Uterus (tissue), 4 donors: Measurements from ENCODE around the gene KCNQ5. TPM values are rescaled to one million over a fixed set of nuclear protein-coding genes. Genes with fewer than 3 reads are reported as not detected.

Source experiments
- DNase-seq, 2 donors: peaks; one replicate each; pipeline ENCODE4 v3.0.0-alpha.2; 2019 to 2020
- H3K27ac ChIP-seq, 2 donors: fragments of 200-600 bp; sonication (generic); 1 replicate in 1 of 2; 2 replicates in 1 of 2; pipeline ENCODE4 v1.5.1; 2016 to 2018
- H3K27me3 ChIP-seq, 2 donors: fragments of 200-600 bp; sonication (generic); one replicate each; pipeline ENCODE4 v1.5.1; 2018 to 2019; ENCODE audit warnings: control low read depth in 1 of 2
- H3K36me3 ChIP-seq, 2 donors: fragments of 200-600 bp; sonication (generic); one replicate each; pipeline ENCODE4 v1.5.1; 2019; ENCODE audit warnings: control low read depth in 1 of 2
- H3K4me1 ChIP-seq, 2 donors: fragments of 200-600 bp; sonication (generic); one replicate each; pipeline ENCODE4 v1.5.1; 2018 to 2019; ENCODE audit warnings: control low read depth in 1 of 2
- H3K4me3 ChIP-seq, 2 donors: fragments of 200-600 bp; sonication (generic); 1 replicate in 1 of 2; 2 replicates in 1 of 2; pipeline ENCODE4 v1.5.1; 2018 to 2019; ENCODE audit warnings: mild to moderate bottlenecking in 1 of 2
- H3K9me3 ChIP-seq, 2 donors: fragments of 200-600 bp; sonication (generic); one replicate each; pipeline ENCODE4 v1.5.1; 2019; ENCODE audit warnings: control low read depth in 1 of 2
- POLR2A ChIP-seq, 2 donors: fragments of 450-650 bp; IDR thresholded peaks; one replicate each; pipeline ENCODE4 v1.6.1; 2016; ENCODE audit warnings: antibody characterized with exemption in 2 of 2, mild to moderate bottlenecking in 1 of 2, moderate library complexity in 1 of 2
- intact Hi-C: fragments of 100-400 bp; cut with DNase I; formaldehyde crosslinking; loops from one replicate; pipeline ENCODE4 v1.15.1; 2023; ENCODE audit warnings: low total_unique reads
- total RNA-seq, 4 donors: library from RNA; depleted of rRNA in 3 of 4; stranded (reverse); fragments of >200 nt in 3 of 4; gene quantifications; one replicate each; pipeline versions ENCODE4 v1.1.0 to v1.2.4, GENCODE V29; 2014 to 2023
- TF ChIP-seq, protein P1 (sequence below), 4 experiments: fragments of 200-600 bp in 2 of 4; fragments of 450-650 bp in 2 of 4; sonication (generic) in 2 of 4; IDR thresholded peaks; one replicate each; pipeline ENCODE4 v1.5.1; 2016 to 2019; ENCODE audit warnings: antibody characterized with exemption in 4 of 4, mild to moderate bottlenecking in 2 of 4, moderate library complexity in 1 of 4
- donor health status: DM: yes; HTN: yes; CAD: no.

KCNQ5 gene
- total RNA-seq, 4 donors from 2014 or later = 0.34 to 2.4 TPM; not detected in 2

DNA sequence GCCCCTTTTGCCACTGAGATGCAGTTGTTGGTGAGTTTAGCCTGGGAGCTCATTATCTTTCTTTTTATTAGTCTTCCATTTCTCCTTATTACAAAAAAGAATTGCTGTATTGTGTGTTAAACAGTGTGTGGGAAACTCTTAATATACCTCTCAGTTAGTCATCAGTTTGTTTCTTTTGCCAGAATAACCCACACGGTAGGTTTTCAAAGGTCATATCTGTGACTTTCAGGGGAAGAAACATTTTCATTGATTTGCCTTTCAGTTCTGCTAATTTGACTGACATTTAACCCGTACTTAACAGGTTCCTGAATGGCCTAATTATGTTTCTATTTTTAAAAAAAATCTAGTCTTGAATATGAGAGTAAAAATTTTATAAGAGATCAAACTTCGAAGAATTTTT lies 458.1 kb downstream of the KCNQ5 start:
- intact Hi-C loops = no loop called here
- no peak for TF ChIP-seq POLR2A (IDR thresholded peaks at IDR 0.05)
- TF ChIP-seq, protein P1, sequence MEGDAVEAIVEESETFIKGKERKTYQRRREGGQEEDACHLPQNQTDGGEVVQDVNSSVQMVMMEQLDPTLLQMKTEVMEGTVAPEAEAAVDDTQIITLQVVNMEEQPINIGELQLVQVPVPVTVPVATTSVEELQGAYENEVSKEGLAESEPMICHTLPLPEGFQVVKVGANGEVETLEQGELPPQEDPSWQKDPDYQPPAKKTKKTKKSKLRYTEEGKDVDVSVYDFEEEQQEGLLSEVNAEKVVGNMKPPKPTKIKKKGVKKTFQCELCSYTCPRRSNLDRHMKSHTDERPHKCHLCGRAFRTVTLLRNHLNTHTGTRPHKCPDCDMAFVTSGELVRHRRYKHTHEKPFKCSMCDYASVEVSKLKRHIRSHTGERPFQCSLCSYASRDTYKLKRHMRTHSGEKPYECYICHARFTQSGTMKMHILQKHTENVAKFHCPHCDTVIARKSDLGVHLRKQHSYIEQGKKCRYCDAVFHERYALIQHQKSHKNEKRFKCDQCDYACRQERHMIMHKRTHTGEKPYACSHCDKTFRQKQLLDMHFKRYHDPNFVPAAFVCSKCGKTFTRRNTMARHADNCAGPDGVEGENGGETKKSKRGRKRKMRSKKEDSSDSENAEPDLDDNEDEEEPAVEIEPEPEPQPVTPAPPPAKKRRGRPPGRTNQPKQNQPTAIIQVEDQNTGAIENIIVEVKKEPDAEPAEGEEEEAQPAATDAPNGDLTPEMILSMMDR (IDR thresholded peaks at IDR 0.05) = no peak

GRCh38 chr6:73081955-73082354 lies 460.1 kb downstream of the KCNQ5 start:
- no peak overlapping the region for H3K4me3 ChIP-seq
- no peak for DNase-seq
- no peak for TF ChIP-seq POLR2A (IDR thresholded peaks at IDR 0.05)
- TF ChIP-seq, protein P1 (IDR thresholded peaks at IDR 0.05) = no peak
- H3K27me3 ChIP-seq = no peaks in the 10 kb centered on the region
- H3K4me1 ChIP-seq = no peaks in the 10 kb centered on the region
- H3K9me3 ChIP-seq = no peaks in the 10 kb centered on the region
- intact Hi-C loops = no loop called here
- no peak overlapping the region for H3K27ac ChIP-seq
- H3K36me3 ChIP-seq = no peaks in the 10 kb centered on the region

More for the DNA sequence above, 458.1 kb downstream of the KCNQ5 start:
- Histone ChIP-seq H3K9me3 (no peaks in the 10 kb centered on the region), H3K36me3 (no peaks in the 10 kb centered on the region), H3K4me3 (no peak overlapping the region), H3K27ac (no peak overlapping the region), H3K27me3 (no peaks in the 10 kb centered on the region), H3K4me1 (no peaks in the 10 kb centered on the region)
- no peak for DNase-seq

GRCh38 chr6:73083886-73084285 lies 462.0 kb downstream of the KCNQ5 start:
- Histone ChIP-seq H3K36me3 (no peaks in the 10 kb centered on the region), H3K27ac (no peak overlapping the region), H3K9me3 (no peaks in the 10 kb centered on the region), H3K4me1 (no peaks in the 10 kb centered on the region), H3K27me3 (no peaks in the 10 kb centered on the region), H3K4me3 (no peak overlapping the region)
- intact Hi-C loops = no loop called here
- no peak for DNase-seq
- TF ChIP-seq POLR2A (IDR thresholded peaks at IDR 0.05) = no peak
- TF ChIP-seq, protein P1 (IDR thresholded peaks at IDR 0.05) = no peak

DNA sequence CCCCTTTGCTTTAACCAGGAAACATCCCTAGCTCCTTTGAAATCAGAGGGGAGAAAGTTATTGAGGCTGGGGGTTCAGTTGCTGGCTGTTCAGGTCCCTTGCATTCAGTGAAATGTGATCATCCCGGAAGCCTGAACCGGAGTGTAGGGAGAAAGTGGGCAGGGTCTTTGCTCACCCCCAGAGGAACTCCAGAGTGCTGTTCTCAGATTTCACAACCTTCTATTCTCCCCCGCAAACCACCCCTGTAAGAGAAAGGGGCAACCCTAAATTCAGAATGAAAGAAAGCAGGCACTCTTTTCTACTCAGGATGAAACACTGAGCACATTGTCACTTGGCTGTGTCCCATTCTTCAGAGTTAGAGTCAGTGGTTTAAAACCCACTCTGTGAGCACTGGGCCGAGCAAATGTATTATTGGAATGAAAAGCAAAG lies 463.6 kb downstream of the KCNQ5 start:
- TF ChIP-seq, protein P1 (IDR thresholded peaks at IDR 0.05) = no peak
- TF ChIP-seq POLR2A (IDR thresholded peaks at IDR 0.05) = no peak
- no peaks in the 10 kb centered on the region for H3K36me3 ChIP-seq
- DNase-seq = no peak
- no peak overlapping the region for H3K27ac ChIP-seq
- no peaks in the 10 kb centered on the region for H3K4me1 ChIP-seq
- no peaks in the 10 kb centered on the region for H3K9me3 ChIP-seq
- no peak overlapping the region for H3K4me3 ChIP-seq
- intact Hi-C loops = no loop called here
- no peaks in the 10 kb centered on the region for H3K27me3 ChIP-seq

GRCh38 chr6:73086726-73087125 lies 464.9 kb downstream of the KCNQ5 start:
- intact Hi-C loops = no loop called here
- TF ChIP-seq, protein P1 (IDR thresholded peaks at IDR 0.05) = no peak
- no peaks in the 10 kb centered on the region for H3K9me3 ChIP-seq
- no peaks in the 10 kb centered on the region for H3K27me3 ChIP-seq
- no peaks in the 10 kb centered on the region for H3K36me3 ChIP-seq
- no peaks in the 10 kb centered on the region for H3K4me1 ChIP-seq
- no peak overlapping the region for H3K4me3 ChIP-seq
- H3K27ac ChIP-seq = no peak overlapping the region
- DNase-seq = no peak
